HG03045 (cell line): ENCODE results near the gene ADARB2.

Experiments used
- ATAC-seq: cut with Tn5 transposase; IDR thresholded peaks from one replicate; pipeline ENCODE4 v1.9.1; 2021; ENCODE audit warnings: mild to moderate bottlenecking, moderate library complexity; ENCODE audit not compliant: unreplicated experiment

ADARB2 gene

GRCh38 chr10:1378473-1378872, 358.9 kb downstream of the ADARB2 start:
- no peak for ATAC-seq

GRCh38 chr10:1377740-1378397, 359.5 kb downstream of the ADARB2 start:
- ATAC-seq: no peak

DNA sequence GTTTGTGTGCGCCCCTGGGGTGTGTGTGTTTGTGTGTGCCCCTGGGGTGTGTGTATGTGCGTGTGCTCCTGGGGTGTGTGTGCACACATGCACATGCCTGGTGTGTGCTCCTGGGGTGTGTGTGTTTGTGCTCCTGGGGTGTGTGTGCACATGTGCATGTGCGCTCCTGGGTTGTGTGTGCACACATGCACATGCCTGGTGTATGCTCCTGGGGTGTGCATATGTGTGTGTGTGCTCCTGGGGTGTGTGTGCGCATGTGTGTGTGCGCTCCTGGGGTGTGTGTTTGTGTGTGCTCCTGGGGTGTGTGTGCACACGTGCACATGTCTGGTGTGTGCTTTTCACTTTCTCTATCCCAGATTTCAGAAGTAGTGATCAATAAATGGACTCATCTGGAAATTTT, 360.1 kb downstream of the ADARB2 start:
- ATAC-seq: no peak

- no peak for ATAC-seq
These were observed 360.9 kb downstream of the ADARB2 start for GRCh38 chr10:1376384-1376945.

DNA sequence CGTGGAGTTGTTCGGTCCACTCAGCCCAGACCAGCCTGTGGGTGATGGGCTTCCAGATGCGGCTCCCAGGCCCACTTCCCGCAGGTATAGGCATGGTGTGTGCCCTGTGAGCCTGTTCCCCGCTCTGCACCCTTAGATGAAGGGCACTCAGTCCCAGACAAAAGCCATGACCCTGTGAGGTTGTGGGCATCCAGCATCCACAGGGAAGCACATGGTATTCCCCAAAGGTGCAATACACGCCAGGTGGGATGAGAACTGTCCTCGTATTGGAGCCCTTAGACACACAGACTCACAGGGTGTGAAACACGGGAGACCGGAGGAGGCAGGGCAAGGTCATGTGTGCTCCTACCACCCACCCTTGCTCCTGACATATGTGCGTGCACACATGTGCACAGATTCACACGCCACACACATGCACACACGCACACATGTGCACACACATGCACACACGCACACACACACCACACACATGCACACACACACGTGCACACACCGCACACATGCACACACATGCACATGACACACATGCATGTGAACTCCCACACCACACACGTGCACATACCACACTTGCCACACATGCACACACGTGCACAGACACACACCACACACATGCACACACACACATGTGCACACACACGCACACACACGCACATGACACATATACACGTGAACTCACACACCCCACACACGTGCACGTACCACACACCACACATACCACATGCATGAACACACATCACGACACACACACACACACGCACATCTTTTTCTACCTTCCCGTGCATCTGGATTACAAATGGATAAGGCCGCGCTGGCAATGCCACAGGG, 361.8 kb downstream of the ADARB2 start:
- no peak for ATAC-seq

DNA sequence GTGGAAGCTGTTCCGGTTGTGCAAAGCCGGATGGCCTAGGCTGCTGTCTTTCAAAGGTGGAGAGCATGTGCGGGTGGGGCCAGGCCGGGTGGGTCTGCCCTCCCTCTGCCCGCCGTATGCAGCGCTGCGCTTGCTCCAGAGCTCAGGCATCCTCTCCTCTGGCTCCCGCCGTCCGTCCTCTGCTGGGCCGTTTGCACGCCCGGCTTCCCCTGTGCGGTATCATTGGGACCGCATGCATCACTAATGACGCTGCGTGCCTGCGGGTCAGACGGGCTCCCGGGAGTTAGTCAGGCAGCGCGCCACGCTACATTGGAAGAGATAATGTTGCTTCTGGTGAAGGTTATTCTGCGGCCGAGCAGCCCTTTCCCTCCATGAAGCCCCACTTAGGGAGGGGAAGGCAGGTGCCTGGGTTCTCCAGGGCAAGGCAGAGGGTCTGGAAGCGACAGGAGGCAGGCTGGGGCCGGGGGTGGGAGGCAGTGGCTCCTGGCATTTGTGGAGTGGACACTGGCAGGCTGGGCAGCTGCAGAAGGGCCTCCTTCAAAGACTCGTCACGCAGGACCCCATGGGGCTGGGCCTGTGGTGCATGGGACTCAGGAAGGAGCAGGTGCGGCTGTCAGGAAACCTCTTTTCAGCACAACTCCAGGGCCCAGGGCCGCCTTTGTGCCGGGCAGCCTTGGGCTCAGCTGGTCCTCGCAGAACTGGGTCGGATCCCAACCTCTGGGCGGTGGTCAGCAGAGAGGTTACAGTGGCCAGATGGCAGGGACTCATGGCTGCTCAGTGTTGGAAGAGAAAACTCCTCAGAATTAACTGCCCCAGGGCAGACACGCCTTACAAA, 362.6 kb downstream of the ADARB2 start:
- ATAC-seq: no peak

DNA sequence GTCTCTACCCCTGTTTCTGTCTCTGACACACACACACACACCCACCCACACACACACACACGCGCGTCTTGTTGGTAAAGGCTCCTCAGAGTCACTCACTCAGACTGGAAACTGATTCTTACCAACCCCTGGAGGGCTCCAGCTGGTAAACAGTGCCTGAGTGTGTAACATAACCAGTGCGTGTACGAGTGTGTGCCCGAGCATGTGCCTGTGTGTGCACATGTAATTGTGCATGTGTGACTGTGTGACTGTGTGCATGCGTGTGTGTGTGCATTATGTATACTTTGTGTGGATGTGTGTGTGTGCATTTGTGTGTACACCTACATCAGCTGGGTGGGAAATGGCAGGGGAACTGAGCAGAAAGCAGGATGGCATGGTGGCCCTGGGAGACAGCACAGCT, 364.0 kb downstream of the ADARB2 start:
- no peak for ATAC-seq

DNA sequence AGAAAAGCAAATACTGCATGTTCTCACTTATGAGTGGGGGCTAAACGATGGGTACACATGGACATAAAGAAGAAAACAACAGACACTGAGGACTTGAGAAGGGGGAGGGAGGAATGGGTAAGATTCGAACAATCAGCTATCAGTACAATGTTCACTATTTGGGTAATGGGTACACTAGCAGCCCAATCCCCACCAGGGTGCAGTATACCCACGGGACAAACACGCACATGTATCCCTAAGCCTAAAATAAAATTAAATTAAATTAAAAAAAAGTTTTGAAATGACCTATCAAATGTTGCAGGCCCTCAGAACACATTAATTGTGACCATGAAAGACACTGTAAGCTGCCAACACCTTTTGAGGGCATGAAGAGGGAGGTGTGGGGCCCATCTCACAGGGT, 365.1 kb downstream of the ADARB2 start:
- ATAC-seq: no peak

- no peak for ATAC-seq
These were observed 367.0 kb downstream of the ADARB2 start for GRCh38 chr10:1370298-1370697.

DNA sequence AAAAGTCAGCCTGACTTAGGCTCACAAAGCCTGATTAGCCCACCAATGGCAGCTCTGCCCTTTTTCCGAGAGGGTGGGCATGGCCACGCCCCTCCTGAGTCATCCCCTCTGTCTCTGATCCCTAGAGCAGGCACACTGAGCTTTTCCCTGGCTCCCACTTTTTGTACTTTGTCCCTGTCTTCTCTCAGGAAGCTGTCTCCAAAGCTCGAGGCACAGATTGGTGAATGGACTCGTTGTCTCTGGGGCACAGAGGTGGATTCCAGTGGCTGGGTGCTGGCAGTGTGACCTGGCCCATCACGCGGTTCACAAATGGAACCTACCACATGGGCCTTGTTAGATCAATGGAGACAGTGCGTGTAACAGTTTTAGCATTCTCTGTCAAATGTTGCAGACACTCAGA, 367.7 kb downstream of the ADARB2 start:
- no peak for ATAC-seq

- no peak for ATAC-seq
These were observed 368.1 kb downstream of the ADARB2 start for GRCh38 chr10:1369197-1369596.

GRCh38 chr10:1368842-1369171, 368.5 kb downstream of the ADARB2 start:
- ATAC-seq: no peak

DNA sequence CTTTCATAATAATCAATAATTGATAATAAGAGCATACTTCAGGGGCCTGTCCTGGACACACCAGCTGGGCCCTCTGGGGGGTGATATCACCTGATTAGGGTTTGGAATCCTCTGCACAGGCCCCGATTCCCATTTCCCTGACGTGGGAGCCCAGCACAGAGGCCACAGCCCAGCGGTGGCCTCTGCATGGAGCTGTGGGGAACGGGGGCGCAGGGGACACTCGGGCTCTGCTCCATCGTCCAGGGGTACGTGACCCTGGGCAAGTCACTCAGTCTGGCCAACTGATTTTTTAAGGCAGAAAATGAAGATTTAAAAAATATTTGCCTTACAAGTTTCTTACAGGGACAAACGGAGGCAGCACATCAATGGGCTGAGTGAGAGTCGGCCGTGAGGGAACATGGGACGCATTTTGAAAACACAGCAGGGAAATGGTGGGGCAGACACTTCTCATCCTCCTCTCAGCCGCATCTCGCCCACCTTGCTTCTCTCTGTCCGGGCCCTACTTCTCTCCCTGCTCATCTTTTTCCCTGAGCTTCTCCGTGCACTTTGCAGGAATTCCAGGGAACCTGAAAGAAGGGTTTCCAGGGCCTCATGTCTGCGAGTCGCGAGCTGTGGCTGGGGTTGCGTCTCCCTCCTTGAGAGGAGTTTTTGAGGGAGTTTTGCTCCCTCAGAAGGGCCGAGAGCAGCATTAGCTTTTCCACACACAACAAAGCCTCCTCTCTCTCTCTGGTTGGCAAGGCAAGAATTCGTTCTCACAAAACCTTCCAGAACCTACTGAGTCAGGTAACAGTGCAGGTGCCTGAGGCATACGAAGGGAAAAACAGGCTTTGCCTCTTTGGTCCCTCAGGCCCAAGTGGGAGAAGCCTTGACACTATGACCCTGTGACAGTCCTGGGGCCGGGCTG, 369.1 kb downstream of the ADARB2 start:
- no peak for ATAC-seq

DNA sequence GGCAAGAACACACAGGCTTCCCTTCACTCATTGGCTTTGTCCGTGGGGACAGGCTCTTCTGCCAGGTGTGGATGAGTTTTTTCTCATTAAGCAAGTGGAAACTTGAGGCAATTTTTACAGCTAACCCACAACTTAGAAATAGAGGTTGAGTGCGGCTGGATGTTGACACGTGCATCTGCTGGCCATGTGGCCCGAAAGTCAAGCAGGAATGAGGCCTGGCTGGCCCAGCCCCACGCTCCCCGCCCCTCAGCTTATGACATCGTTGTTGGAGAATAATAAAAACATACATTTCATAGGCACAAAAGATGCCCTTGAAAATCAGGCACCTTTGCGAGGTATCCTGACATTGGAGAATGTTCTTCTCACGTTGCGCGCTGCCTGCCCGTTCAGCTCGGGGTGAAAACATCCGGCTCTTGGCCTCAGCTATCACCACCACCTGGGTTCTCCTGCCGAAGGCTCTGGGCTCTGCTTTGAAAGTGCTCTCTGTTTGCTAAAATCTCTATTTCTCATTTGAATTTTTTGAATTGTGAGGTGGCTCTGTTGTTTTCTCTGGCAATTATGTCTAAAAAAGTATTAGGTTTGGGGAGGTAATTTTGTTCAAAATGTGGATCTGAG, 370.4 kb downstream of the ADARB2 start:
- ATAC-seq: no peak

DNA sequence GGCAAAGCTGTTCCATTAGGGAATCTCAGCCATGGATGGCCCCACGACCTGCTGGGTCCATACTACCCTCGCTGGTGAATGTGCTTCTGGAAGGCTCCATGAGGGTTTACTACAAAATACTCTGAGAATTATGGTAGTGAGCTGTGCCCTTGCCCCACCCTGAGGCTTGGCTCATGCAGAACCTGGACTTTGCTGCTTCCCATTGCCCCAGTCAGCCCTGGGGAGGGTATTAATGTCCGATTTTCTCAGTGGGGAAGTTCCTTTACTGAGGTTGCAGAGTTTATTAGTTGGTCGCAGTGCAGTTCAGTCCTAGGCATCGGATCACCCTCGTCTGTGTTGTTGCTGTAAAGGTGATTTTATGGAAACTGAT, 371.0 kb downstream of the ADARB2 start:
- no peak for ATAC-seq

DNA sequence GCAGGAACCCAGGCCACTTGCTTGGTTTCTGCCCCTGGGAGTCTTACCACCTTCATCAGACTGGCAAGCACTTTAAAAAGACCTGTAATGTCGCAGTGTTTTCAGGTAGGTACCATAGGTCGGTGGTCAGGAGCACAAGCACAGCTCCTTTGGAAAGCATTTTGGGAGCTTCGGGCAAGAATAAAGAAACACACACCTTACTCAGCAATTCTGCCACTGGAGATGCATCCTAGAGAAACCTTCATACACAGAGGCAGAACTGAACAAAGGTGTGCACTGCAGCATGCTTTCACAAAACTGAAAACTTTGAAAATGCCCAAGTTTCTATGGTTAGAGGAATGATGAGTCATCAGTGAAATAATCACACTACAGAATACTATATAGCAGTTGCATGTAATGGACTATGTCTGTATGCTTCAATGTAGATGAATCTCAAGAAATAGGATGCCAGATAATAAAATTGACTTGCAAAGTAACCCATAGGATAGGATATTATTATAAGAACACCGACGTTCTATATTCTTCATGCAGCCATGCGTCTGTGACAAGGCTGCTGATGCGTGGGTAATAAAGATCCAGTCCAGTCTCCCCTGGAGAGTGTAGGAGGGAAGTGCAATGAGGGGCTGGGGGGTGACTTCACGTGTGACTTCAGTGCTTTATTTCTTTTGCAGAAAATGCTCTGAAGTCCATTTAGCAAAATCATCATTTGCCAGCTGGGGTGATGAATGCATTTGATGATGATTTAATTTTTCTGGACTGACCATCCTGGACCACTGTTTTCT, 371.6 kb downstream of the ADARB2 start:
- no peak for ATAC-seq

GRCh38 chr10:1364151-1364910, 373.0 kb downstream of the ADARB2 start:
- ATAC-seq: no peak

- no peak for ATAC-seq
These were observed 373.7 kb downstream of the ADARB2 start for GRCh38 chr10:1363446-1364121.
